Measurements from ENCODE around the gene ARRDC2.
"Not testable (repeated sequence)": the region's sequence is repeated elsewhere in the genome, so short reads cannot be mapped to it uniquely, and the experiment has no call there.

DNA sequence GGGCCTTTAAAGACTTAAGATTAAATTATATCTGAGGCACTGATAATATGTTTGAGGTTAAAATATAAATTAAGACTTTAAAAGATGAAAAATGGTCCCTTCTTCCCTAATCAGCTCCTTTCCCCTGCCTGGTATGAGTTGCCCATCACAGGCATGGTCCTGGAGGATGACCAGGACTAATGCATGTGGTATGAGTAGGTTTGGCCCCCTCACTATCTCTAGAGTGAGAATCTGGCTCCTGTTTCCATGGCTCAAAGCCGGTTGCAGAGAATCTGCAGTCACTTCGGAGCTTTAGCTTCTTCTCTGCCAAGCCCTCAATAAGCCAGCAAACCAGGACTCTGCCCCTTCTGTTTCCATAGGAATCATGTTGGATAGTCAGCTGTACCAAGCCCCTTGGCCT lies 24.1 kb downstream of the ARRDC2 start:
- TF ChIP-seq, protein P1, sequence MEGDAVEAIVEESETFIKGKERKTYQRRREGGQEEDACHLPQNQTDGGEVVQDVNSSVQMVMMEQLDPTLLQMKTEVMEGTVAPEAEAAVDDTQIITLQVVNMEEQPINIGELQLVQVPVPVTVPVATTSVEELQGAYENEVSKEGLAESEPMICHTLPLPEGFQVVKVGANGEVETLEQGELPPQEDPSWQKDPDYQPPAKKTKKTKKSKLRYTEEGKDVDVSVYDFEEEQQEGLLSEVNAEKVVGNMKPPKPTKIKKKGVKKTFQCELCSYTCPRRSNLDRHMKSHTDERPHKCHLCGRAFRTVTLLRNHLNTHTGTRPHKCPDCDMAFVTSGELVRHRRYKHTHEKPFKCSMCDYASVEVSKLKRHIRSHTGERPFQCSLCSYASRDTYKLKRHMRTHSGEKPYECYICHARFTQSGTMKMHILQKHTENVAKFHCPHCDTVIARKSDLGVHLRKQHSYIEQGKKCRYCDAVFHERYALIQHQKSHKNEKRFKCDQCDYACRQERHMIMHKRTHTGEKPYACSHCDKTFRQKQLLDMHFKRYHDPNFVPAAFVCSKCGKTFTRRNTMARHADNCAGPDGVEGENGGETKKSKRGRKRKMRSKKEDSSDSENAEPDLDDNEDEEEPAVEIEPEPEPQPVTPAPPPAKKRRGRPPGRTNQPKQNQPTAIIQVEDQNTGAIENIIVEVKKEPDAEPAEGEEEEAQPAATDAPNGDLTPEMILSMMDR (IDR thresholded peaks at IDR 0.05): not testable (repeated sequence)
- not testable (repeated sequence) for TF ChIP-seq POLR2A, EP300 (IDR thresholded peaks at IDR 0.05)

Measured in tibial nerve (tissue), 4 donors.